SH-SY5Y (cell line): ENCODE measurements around the gene C5orf34.

ENCODE experiments used
- GATA2 ChIP-seq: IDR thresholded peaks from 2 replicates; pipeline ENCODE4 v1.6.1; 2011; ENCODE audit warnings: mild to moderate bottlenecking, low read depth, low read length
- GATA3 ChIP-seq: IDR thresholded peaks from 2 replicates; pipeline ENCODE4 v1.6.1; 2011; ENCODE audit warnings: low read depth, mild to moderate bottlenecking, low read length, moderate library complexity

The C5orf34 gene

DNA sequence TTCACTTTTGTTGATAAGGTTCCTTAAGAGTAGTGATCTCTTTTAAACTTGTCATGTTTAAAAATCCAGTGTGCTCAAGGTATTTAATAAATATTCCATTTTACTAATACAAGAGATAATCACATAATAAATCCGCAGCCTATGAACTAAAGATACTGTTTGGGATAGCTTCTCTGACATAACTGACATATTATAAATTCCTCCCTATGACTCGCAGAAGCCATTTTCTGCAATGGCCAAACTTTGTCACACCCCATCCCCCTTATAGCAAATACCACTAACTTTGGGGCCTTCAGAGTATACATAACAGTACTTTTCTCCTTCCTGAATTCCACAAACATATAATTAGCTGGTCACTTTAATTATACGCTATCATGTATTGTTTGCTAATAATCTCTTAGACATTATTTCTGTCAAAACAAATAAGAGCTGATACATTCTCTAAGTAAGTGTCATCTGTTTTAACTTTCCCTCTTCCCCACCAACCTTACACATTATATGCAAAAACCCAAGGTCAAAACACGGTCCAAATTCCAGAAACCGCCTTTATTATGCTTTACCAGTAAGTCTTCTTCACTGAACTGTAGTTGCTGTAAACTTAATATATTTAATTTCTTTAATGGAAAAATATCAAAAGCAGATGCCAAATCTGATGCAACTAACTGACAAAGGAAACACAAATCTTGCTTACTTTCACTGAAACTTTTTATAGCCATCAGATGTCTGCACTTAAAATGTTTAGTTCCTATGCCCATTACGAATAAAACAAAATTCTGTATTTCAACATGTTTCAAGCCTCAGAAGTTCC lies 32.3 kb downstream of the C5orf34 start:
- no peak for TF ChIP-seq GATA3
- TF ChIP-seq GATA2 = no peak

GRCh38 chr5:43469671-43470391 lies 45.1 kb downstream of the C5orf34 start:
- no peak for TF ChIP-seq GATA3
- no peak for TF ChIP-seq GATA2

DNA sequence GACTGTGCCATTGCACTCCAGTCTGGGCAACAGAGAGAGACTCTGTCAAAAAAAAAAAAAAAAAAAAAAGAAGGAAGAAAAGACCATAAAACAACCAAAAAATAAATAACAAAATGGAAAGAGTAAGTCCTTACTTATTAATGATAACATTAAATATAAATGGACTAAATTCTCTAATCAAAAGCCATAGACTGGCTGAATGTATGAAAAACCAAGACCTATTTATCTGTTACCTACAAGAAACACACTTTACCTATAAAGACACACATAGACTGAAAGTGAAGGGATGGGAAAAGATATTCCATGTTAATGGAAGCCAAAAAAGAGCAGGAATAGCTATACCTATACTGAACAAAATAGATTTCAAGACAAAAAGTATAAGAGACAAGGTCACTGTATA lies 47.8 kb downstream of the C5orf34 start:
- no peak for TF ChIP-seq GATA3
- no peak for TF ChIP-seq GATA2

GRCh38 chr5:43461066-43461465 lies 53.9 kb downstream of the C5orf34 start:
- no peak for TF ChIP-seq GATA3
- TF ChIP-seq GATA2 = no peak

DNA sequence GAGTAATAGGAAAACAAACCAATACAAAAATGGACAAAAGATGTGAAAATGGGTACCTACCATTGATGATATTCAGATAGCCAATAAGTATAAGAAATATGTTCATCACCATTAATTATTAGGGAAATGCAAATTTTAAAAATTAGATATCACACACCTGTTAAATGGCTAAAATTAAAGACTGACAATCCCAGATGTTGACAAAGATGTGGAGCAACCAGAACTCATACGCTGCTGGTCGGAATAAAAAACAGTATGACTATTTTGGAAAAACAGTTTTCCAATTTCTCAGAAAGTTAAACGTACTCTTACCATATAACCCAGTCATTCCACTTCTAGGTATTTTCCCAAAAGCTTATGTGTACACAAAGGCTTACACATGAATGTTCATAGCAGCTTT lies 58.4 kb downstream of the C5orf34 start:
- TF ChIP-seq GATA2 = no peak
- no peak for TF ChIP-seq GATA3

- TF ChIP-seq GATA2 (no peak), GATA3 (no peak)
Measured at GRCh38 chr5:43437062-43437660, 77.8 kb downstream of the C5orf34 start.
